OCI-LY1 (cell line): ENCODE measurements around the gene DPPA5.

Source experiments
- H2AFZ ChIP-seq: fragments of 200-600 bp; sonication (generic), shearing (Covaris generic); 2 replicates; pipeline ENCODE4 v1.6.0; 2014; ENCODE audit warnings: antibody characterized with exemption, mild to moderate bottlenecking, low read length
- H3F3A ChIP-seq: fragments of 200-600 bp; sonication (generic), shearing (Covaris generic); 2 replicates; pipeline ENCODE4 v1.6.0; 2014; ENCODE audit warnings: mild to moderate bottlenecking, antibody characterized with exemption, low read length, moderate library complexity; ENCODE audit not compliant: insufficient read depth
- H3K27ac ChIP-seq: fragments of 200-600 bp; sonication (generic); 2 replicates; pipeline ENCODE4 v1.5.1; 2014; ENCODE audit warnings: low read length, mixed run types, mild to moderate bottlenecking, low read depth; ENCODE audit not compliant: poor library complexity, severe bottlenecking
- H3K27me3 ChIP-seq: fragments of 200-600 bp; sonication (generic); 2 replicates; pipeline ENCODE4 v1.6.0; 2014; ENCODE audit warnings: antibody characterized with exemption, mild to moderate bottlenecking, low read length, moderate library complexity; ENCODE audit not compliant: insufficient read depth
- H3K36me3 ChIP-seq: fragments of 200-600 bp; sonication (generic); 2 replicates; pipeline ENCODE4 v1.6.1; 2014; ENCODE audit warnings: mild to moderate bottlenecking, antibody characterized with exemption, low read length, moderate library complexity, mixed read lengths; ENCODE audit not compliant: insufficient read depth
- H3K4me1 ChIP-seq: fragments of 200-600 bp; sonication (generic); 2 replicates; pipeline ENCODE4 v1.5.1; 2014; ENCODE audit warnings: mild to moderate bottlenecking, low read length, moderate library complexity; ENCODE audit not compliant: insufficient read depth, severe bottlenecking
- H3K4me2 ChIP-seq: fragments of 200-600 bp; sonication (generic), shearing (Covaris generic); 2 replicates; pipeline ENCODE4 v1.6.1; 2014; ENCODE audit warnings: low read length
- H3K4me3 ChIP-seq: fragments of 200-600 bp; sonication (generic); 2 replicates; pipeline ENCODE4 v1.5.1; 2014; ENCODE audit warnings: low read length, low read depth, mild to moderate bottlenecking, mixed read lengths; ENCODE audit not compliant: poor library complexity, severe bottlenecking
- H3K79me2 ChIP-seq: fragments of 200-600 bp; shearing (Covaris generic); 2 replicates; pipeline ENCODE4 v1.6.1; 2016; ENCODE audit warnings: mixed run types, low read length, mixed read lengths; ENCODE audit not compliant: insufficient read depth
- H3K9ac ChIP-seq: fragments of 200-600 bp; sonication (generic), shearing (Covaris generic); 2 replicates; pipeline ENCODE4 v1.6.1; 2014; ENCODE audit warnings: mild to moderate bottlenecking, low read length, mixed read lengths
- H3K9me2 ChIP-seq: fragments of 200-600 bp; sonication (generic), shearing (Covaris generic); 2 replicates; pipeline ENCODE4 v1.6.1; 2014; ENCODE audit warnings: low read depth, mild to moderate bottlenecking, low read length, mixed read lengths
- H3K9me3 ChIP-seq: fragments of 200-600 bp; shearing (Covaris generic); 2 replicates; pipeline ENCODE4 v1.6.1; 2014; ENCODE audit warnings: low read length, mixed read lengths
- H4K20me1 ChIP-seq: fragments of 200-600 bp; sonication (generic), shearing (Covaris generic); 2 replicates; pipeline ENCODE4 v1.6.0; 2016; ENCODE audit warnings: mild to moderate bottlenecking, low read length; ENCODE audit not compliant: insufficient read depth
- CTCF ChIP-seq: fragments of 200-600 bp; sonication (generic), shearing (Covaris generic); IDR thresholded peaks from 2 replicates; pipeline ENCODE4 v1.5.1; 2017; ENCODE audit warnings: mild to moderate bottlenecking, antibody characterized with exemption, low read length, moderate library complexity, mixed read lengths
- EZH2 ChIP-seq: fragments of 200-600 bp; sonication (generic), shearing (Covaris generic); IDR thresholded peaks from 2 replicates; pipeline ENCODE4 v1.8.0; 2017; ENCODE audit warnings: borderline replicate concordance, mixed run types, mild to moderate bottlenecking, antibody characterized with exemption, low read length, moderate library complexity, mixed read lengths

Gene DPPA5

DNA sequence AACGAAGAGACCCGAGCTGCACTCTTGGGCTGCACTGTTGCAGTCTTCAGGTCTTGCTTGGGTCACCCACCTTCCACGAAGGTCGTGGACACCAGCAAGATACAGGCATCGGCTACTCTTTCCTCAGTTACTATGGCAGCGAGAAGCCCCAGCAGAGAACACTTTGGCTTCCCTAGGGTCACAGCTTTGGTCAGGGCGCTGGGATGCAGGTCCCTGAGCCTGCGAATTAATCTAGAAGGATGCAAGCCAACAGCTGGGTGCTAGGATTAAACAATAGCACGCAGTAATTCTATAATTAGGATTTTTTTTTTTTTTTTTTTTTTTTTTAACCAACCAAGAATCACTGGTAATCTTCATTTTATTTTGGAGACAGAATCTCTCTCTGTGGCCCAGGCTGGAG lies 10.5 kb upstream of the DPPA5 start:
- Histone ChIP-seq H3K9ac (no peak overlapping the region), H3K4me1 (no peaks in the 10 kb centered on the region), H4K20me1 (no peaks in the 10 kb centered on the region), H3K4me2 (no peak overlapping the region), H3K27me3 (peaks cover 4% of the 10 kb centered on the region; the same call in 1 of the 2 replicates), H2AFZ (no peak overlapping the region), H3F3A (no peaks in the 10 kb centered on the region), H3K79me2 (no peaks in the 10 kb centered on the region), H3K27ac (no peak overlapping the region), H3K9me2 (no peaks in the 10 kb centered on the region), H3K4me3 (no peak overlapping the region), H3K9me3 (no peaks in the 10 kb centered on the region), H3K36me3 (no peaks in the 10 kb centered on the region)
- TF ChIP-seq CTCF (no peak), EZH2 (no peak)

DNA sequence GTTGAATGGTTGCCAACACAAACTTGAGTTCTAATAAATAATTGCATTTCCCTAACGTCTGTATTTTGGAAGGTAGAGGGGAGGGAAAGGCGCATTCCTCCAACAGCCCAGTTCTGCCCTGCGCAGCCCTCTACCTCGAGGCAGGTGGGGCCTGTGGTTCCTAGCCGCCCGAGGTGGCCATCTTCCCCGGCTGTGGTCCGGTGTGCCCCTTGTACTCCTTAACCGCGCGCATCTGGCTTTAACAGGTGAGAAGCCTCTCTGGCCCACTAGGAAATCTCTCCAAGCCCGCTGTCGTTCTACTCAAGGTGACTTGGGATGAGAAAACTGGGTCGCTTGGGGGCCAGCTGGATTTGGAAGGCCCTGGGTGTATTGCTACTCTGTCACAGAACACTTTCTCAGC lies 10.0 kb upstream of the DPPA5 start:
- no peak for TF ChIP-seq CTCF
- TF ChIP-seq EZH2 = no peak
- Histone ChIP-seq H3K9me2 (no peaks in the 10 kb centered on the region), H3K9me3 (no peaks in the 10 kb centered on the region), H3K4me2 (no peak overlapping the region), H4K20me1 (no peaks in the 10 kb centered on the region), H3K36me3 (no peaks in the 10 kb centered on the region), H3K27ac (no peak overlapping the region), H3K4me1 (no peaks in the 10 kb centered on the region), H2AFZ (no peak overlapping the region), H3F3A (no peaks in the 10 kb centered on the region), H3K79me2 (no peaks in the 10 kb centered on the region), H3K27me3 (peaks cover 4% of the 10 kb centered on the region; the same call in 1 of the 2 replicates), H3K4me3 (no peak overlapping the region), H3K9ac (no peak overlapping the region)

GRCh38 chr6:73363537-73363875 lies 9.4 kb upstream of the DPPA5 start:
- Histone ChIP-seq H3K9me2 (no peaks in the 10 kb centered on the region), H3K9ac (no peak overlapping the region), H2AFZ (no peak overlapping the region), H3K36me3 (no peaks in the 10 kb centered on the region), H3K9me3 (no peaks in the 10 kb centered on the region), H3K79me2 (no peaks in the 10 kb centered on the region), H3F3A (no peaks in the 10 kb centered on the region), H3K4me3 (no peak overlapping the region), H4K20me1 (no peaks in the 10 kb centered on the region), H3K4me2 (no peak overlapping the region), H3K27ac (no peak overlapping the region), H3K27me3 (peaks cover 4% of the 10 kb centered on the region; the same call in 1 of the 2 replicates), H3K4me1 (no peaks in the 10 kb centered on the region)
- TF ChIP-seq CTCF (no peak), EZH2 (no peak)
